HepG2 (cell line): Measurements from ENCODE around the gene TYW1B. TPM values are rescaled to one million over a fixed set of nuclear protein-coding genes. Genes with fewer than 3 reads are reported as not detected.
"Not testable (repeated sequence)": the region's sequence is repeated elsewhere in the genome, so short reads cannot be mapped to it uniquely, and the experiment has no call there.

Source experiments
- ATAC-seq: fragments of 200-7000 bp; cut with Tn5 transposase; 3 replicates; pipeline ENCODE4 v1.9.1; 2020; ENCODE audit warnings: mild to moderate bottlenecking, moderate library complexity
- BruUV-seq: library from RNA; stranded (reverse); fragments of 400-500 nt; replicated peaks from 2 replicates; lab custom pipeline; 2021; lab: Mats Ljungman, UMichigan
- CTCF ChIA-PET: fragments of 300-600 bp; formaldehyde crosslinking; extraction: SDS; loops from one replicate; lab custom pipeline; 2021; ENCODE audit warnings: low total read pairs, inconsistent platforms, low intra/inter-chr PET ratio; lab: Yijun Ruan, JAX
- POLR2A ChIA-PET: fragments of 350-600 bp; sonication (Branson Sonifier 250); formaldehyde crosslinking; loops from one replicate; lab custom pipeline; 2020; ENCODE audit warnings: antibody characterized with exemption, inconsistent platforms; lab: Yijun Ruan, JAX
- DNase-seq: peaks from one replicate; pipeline ENCODE4 v3.0.0-alpha.2; 2015; ENCODE audit warnings: low spot score
- FAIRE-seq: peaks from 3 replicates; lab custom pipeline; 2011; peaks lifted over from hg19 to GRCh38; lab: Jason Lieb, UNC
- H2AFZ ChIP-seq: one replicate; pipeline ENCODE4 v1.6.1; 2011; ENCODE audit warnings: low read length, inconsistent platforms
- H3K27ac ChIP-seq: fragments of 300-600 bp; 3 replicates; pipeline ENCODE4 v1.8.0; 2011; ENCODE audit warnings: mixed run types, mild to moderate bottlenecking, mixed read lengths, low read length, inconsistent platforms; ENCODE audit not compliant: insufficient read depth; ENCODE audit errors: extremely low read length
- H3K27me3 ChIP-seq, 2 experiments: fragments of 200-600 bp in 1 of 2; 2 replicates in 1 of 2; 3 replicates in 1 of 2; pipeline versions ENCODE4 v1.6.0 to v1.8.0; 2011; ENCODE audit warnings: low read length in 2 of 2, mild to moderate bottlenecking in 2 of 2, moderate library complexity in 2 of 2, inconsistent platforms in 1 of 2; ENCODE audit not compliant: insufficient read depth in 2 of 2, control insufficient read depth in 1 of 2
- H3K36me3 ChIP-seq, 2 experiments: fragments of 200-600 bp in 1 of 2; replicated peaks in 1 of 2; 2 replicates in 1 of 2; 3 replicates in 1 of 2; pipeline versions ENCODE4 v1.5.1 to v1.8.0; 2011; ENCODE audit warnings: low read length in 2 of 2, inconsistent platforms in 1 of 2; ENCODE audit not compliant: insufficient read depth in 2 of 2, control insufficient read depth in 1 of 2
- H3K4me1 ChIP-seq: 2 replicates; pipeline ENCODE4 v1.5.1; 2012; ENCODE audit warnings: low read length, inconsistent platforms; ENCODE audit not compliant: insufficient read depth
- H3K4me2 ChIP-seq: 2 replicates; pipeline ENCODE4 v1.6.0; 2011; ENCODE audit warnings: low read depth, low read length, inconsistent platforms
- H3K4me3 ChIP-seq, 3 experiments: fragments of 200-600 bp in 1 of 3; sonication (generic), shearing (Covaris generic) in 1 of 3; replicated peaks in 1 of 3; 2 replicates each; pipeline ENCODE4 v1.5.1; 2011 to 2016; ENCODE audit warnings: low read length in 3 of 3, inconsistent platforms in 2 of 3, low read depth in 2 of 3, mild to moderate bottlenecking in 2 of 3, control low read depth in 1 of 3, mixed read lengths in 1 of 3; ENCODE audit not compliant: insufficient read depth in 1 of 3
- H3K79me2 ChIP-seq: one replicate; pipeline ENCODE4 v1.6.1; 2011; ENCODE audit warnings: low read length, inconsistent platforms; ENCODE audit not compliant: insufficient read depth
- H3K9ac ChIP-seq: 2 replicates; pipeline ENCODE4 v1.6.0; 2011; ENCODE audit warnings: mild to moderate bottlenecking, low read depth, low read length, inconsistent platforms; ENCODE audit not compliant: insufficient read depth
- H3K9me3 ChIP-seq: 2 replicates; pipeline ENCODE4 v1.5.1; 2012; ENCODE audit warnings: mild to moderate bottlenecking, low read length
- H4K20me1 ChIP-seq: 2 replicates; pipeline ENCODE4 v1.6.0; 2011; ENCODE audit warnings: inconsistent platforms, mild to moderate bottlenecking, low read length, moderate library complexity; ENCODE audit not compliant: insufficient read depth
- WGBS: methylation state at CpG from one replicate; pipeline ENCODE4 v1.1.6; 2017; ENCODE audit warnings: low lambda C conversion rate; 5-methylcytosine and 5-hydroxymethylcytosine counted together
- in situ Hi-C: cut with HindIII; loops from 2 replicates; pipeline ENCODE4 v1.10.0; 2017; ENCODE audit warnings: low pct_unique_long_range_greater_than_20kb; ENCODE audit not compliant: extremely low pct_ligation_motif_present
- intact Hi-C: fragments of 100-400 bp; cut with micrococcal nuclease; formaldehyde crosslinking; loops from one replicate; pipeline ENCODE4 v1.10.0; 2022; ENCODE audit not compliant: unreplicated experiment
- polyA plus RNA-seq, 8 experiments: library from polyadenylated mRNA; depleted of rRNA in 3 of 8; stranded (reverse) in 7 of 8; unstranded in 1 of 8; fragments of >200 nt; fragmentation: Illumina TruSeq in 4 of 8; extraction: Trizol in 4 of 8; gene quantifications; 2 replicates each; pipeline versions ENCODE4 v1.2.1 to v1.2.3, GENCODE V29; 2011 to 2016; ENCODE audit warnings: low read depth in 4 of 8, missing spikeins in 1 of 8, mixed read lengths in 1 of 8; ENCODE audit not compliant: insufficient read depth in 1 of 8
- total RNA-seq, 5 experiments: library from RNA; depleted of rRNA; stranded (reverse); fragments of >200 nt; fragmentation: Illumina TruSeq; extraction: Trizol; gene quantifications; 2 replicates each; pipeline ENCODE4 v1.2.3, GENCODE V29; 2016; ENCODE audit warnings: low read depth in 1 of 5

TYW1B gene
- total and polyA plus RNA-seq, 2 of the 13 experiments (the other 11 are each of a cell fraction or from before 2014, with no cell fraction given) = 2.0 to 5.5 TPM

DNA sequence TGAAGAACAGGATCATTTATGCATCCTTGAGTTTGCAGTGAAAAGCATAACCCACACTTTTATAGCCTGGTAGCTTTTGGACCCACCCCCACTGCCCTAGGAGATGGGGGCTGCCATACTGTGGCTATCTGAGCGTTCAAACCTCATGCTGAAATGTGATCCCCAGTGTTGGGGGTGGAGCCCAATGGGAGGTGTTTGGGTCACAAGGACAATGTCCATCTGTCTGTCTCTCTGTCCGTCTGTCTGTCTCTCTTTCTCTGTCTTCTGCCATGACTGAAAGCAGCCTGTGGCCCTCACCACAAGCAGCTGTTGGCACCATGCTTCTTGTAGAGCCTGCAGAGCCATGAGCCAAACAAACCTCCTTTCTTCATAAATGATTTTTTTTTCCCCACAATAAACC lies 207.1 kb downstream of the TYW1B start:
- CTCF ChIA-PET, POLR2A ChIA-PET, H3K9ac ChIP-seq, DNase-seq, FAIRE-seq, H3K27me3 ChIP-seq, BruUV-seq, H3K4me2 ChIP-seq, H4K20me1 ChIP-seq, H3K4me1 ChIP-seq, in situ Hi-C loops, ATAC-seq, intact Hi-C loops, H3K36me3 ChIP-seq, H3K4me3 ChIP-seq, H3K9me3 ChIP-seq, H3K79me2 ChIP-seq, H2AFZ ChIP-seq, H3K27ac ChIP-seq: not testable (repeated sequence)
- 85% methylated on average over 2 of the region's 2 CpGs for WGBS

DNA sequence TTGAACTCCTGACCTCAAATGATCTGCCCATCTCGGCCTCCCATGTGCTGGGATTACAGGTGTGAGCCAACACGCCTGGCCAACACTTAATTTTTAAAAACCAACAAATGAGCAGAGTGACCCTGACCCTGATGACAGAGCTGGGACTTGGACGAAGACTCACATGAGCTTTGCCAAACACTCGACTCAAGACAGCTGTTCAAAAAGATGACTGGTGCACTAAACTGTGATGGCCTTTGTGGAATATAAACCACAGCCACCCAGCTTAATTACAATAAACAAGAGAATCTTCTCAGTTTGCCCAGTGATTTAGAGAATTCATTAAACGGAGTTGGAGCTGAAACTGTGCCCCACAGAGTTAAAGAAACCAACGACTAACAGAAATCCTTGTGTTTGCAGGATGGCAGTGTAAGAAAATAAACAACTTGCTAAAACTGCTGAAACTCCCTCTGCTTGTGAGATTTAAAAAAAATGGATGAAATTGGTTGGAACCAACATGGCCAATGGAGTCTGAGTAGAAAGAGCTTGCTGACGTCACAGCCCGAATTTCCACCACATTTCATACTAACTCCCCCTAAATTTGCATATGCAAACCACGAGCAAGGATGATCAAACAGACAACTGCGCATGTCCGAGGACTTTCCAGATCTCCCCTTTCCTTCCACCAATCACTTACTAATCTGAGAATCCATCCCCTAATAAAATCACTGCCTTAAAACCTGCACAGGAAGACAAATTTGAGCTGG lies 209.4 kb downstream of the TYW1B start:
- POLR2A ChIA-PET, FAIRE-seq: not testable (repeated sequence)

More for the DNA sequence above, 209.4 kb downstream of the TYW1B start:
- H3K4me1 ChIP-seq, ATAC-seq, H2AFZ ChIP-seq, BruUV-seq, H3K36me3 ChIP-seq, H3K4me3 ChIP-seq, in situ Hi-C loops, H3K27ac ChIP-seq, DNase-seq, H3K4me2 ChIP-seq, CTCF ChIA-PET, H3K9ac ChIP-seq, H3K79me2 ChIP-seq, H3K9me3 ChIP-seq, H3K27me3 ChIP-seq, H4K20me1 ChIP-seq, intact Hi-C loops: not testable (repeated sequence)
- WGBS = 86% methylated on average over 10 of the region's 11 CpGs
